Neuron (in vitro differentiated cells): ENCODE measurements around the gene PRR33.

ENCODE experiments used
- H2AFZ ChIP-seq: one replicate; pipeline ENCODE4 v1.6.1; 2013; ENCODE audit warnings: low read depth, mild to moderate bottlenecking, inconsistent platforms, low read length, moderate library complexity
- H3K27me3 ChIP-seq: one replicate; pipeline ENCODE4 v1.6.1; 2013; ENCODE audit warnings: low read length; ENCODE audit not compliant: insufficient read depth
- H3K36me3 ChIP-seq: one replicate; pipeline ENCODE4 v1.6.1; 2013; ENCODE audit warnings: low read length; ENCODE audit not compliant: insufficient read depth
- H3K4me1 ChIP-seq: one replicate; pipeline ENCODE4 v1.6.1; 2013; ENCODE audit warnings: low read length; ENCODE audit not compliant: insufficient read depth
- H3K4me3 ChIP-seq: 2 replicates; pipeline ENCODE4 v1.5.1; 2013; ENCODE audit warnings: mild to moderate bottlenecking, low read length, moderate library complexity
- H3K9me3 ChIP-seq: one replicate; pipeline ENCODE4 v1.6.1; 2013; ENCODE audit warnings: low read length

PRR33 gene

DNA sequence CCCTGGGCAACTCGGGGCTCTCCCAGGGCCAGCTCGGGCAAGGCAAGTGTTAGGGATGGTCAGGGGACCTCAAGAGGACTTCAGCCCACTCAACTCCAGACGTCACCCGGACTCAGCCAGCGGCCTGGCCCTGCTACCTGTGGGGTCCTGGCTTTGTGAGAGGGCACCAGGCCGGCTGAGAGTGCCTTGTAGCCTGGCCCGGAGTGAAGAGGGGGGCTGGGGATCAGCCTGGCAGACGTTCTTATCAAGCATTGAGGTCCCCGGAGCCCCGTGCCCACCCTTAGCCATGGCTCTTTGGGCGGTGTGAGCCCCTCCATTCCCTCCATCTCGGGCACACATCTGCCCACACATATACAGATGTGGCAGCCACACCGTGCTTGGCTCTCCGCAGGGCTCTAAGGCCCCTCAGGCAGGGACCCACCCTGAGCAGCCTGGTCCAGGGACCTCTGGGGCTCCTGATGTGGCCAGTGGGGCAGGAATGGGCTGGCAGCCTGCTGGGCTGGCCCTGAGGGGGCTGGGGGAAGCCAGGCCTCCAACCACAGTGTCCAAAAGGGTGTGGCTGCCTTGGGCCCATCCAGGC is 23.5 kb downstream of the PRR33 start:
- Histone ChIP-seq H3K9me3 (no peaks in the 10 kb centered on the region), H2AFZ (no peak overlapping the region), H3K4me1 (peaks cover 13% of the 10 kb centered on the region), H3K27me3 (no peaks in the 10 kb centered on the region), H3K4me3 (no peak overlapping the region), H3K36me3 (no peaks in the 10 kb centered on the region)

DNA sequence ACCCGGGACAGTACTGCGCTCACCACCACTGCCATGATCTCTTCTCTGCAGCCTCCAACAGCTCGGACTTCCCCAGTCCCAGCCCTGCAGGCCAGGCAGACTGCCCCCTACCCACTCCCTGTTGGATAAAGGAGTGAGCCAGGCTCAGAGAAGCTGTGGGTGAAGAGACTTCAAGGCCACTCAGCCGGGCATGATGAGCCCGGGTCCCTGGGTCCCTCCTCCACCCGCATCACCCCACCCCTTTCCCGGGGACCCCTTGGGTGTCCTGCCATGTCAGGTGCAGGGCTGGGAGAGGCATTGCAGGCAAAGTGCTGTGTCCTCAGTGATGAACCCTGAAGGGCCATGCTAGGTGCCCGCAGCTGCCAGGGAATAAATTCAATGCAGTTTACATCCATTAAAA is 24.3 kb downstream of the PRR33 start:
- H3K36me3 ChIP-seq: no peaks in the 10 kb centered on the region
- no peak overlapping the region for H2AFZ ChIP-seq
- H3K4me1 ChIP-seq: peaks cover 13% of the 10 kb centered on the region
- H3K4me3 ChIP-seq: no peak overlapping the region
- H3K9me3 ChIP-seq: no peaks in the 10 kb centered on the region
- H3K27me3 ChIP-seq: no peaks in the 10 kb centered on the region

DNA sequence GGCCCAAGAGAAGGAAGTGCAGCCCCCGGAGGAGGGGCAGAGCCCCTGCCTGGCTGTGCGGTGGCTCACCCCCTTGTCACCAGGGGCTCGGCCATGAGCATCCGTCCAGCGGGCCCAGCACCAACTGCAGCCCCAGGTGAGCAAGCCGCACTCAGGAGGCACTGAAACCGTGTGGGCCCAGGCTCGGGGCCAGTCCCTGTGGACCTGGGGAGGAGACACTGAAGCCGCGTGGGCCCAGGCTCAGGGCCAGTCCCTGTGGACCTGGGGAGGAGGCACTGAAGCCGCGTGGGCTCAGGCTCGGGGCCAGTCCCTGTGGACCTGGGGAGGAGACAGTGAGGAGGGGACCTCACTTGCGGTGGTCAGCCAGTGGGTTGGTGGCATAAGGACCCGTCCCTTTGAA is 24.9 kb downstream of the PRR33 start:
- H3K9me3 ChIP-seq: no peaks in the 10 kb centered on the region
- no peak overlapping the region for H2AFZ ChIP-seq
- no peaks in the 10 kb centered on the region for H3K27me3 ChIP-seq
- no peaks in the 10 kb centered on the region for H3K36me3 ChIP-seq
- peaks cover 13% of the 10 kb centered on the region for H3K4me1 ChIP-seq
- H3K4me3 ChIP-seq: no peak overlapping the region

DNA sequence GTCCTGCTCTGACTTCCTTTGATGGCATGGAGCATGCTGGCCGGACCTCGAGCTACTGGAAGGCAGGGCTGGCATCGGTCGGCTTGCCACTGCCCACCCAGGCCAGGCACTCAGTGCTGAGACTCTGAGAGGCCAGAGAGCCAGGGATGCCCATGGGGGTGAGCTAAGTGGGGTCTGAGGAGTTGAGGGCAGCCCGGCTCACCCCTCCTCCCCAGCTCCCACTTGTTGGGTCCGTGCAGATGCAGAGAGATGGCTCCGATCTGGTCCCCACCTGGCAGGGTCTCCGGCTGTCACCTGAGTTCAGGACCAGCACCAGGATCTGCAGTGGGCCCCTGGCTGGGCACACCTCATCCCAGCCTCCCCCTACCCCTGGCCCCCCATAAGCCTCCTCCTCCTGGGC is 25.5 kb downstream of the PRR33 start:
- H2AFZ ChIP-seq: no peak overlapping the region
- peaks cover 13% of the 10 kb centered on the region for H3K4me1 ChIP-seq
- H3K9me3 ChIP-seq: no peaks in the 10 kb centered on the region
- H3K27me3 ChIP-seq: no peaks in the 10 kb centered on the region
- H3K36me3 ChIP-seq: no peaks in the 10 kb centered on the region
- H3K4me3 ChIP-seq: no peak overlapping the region

DNA sequence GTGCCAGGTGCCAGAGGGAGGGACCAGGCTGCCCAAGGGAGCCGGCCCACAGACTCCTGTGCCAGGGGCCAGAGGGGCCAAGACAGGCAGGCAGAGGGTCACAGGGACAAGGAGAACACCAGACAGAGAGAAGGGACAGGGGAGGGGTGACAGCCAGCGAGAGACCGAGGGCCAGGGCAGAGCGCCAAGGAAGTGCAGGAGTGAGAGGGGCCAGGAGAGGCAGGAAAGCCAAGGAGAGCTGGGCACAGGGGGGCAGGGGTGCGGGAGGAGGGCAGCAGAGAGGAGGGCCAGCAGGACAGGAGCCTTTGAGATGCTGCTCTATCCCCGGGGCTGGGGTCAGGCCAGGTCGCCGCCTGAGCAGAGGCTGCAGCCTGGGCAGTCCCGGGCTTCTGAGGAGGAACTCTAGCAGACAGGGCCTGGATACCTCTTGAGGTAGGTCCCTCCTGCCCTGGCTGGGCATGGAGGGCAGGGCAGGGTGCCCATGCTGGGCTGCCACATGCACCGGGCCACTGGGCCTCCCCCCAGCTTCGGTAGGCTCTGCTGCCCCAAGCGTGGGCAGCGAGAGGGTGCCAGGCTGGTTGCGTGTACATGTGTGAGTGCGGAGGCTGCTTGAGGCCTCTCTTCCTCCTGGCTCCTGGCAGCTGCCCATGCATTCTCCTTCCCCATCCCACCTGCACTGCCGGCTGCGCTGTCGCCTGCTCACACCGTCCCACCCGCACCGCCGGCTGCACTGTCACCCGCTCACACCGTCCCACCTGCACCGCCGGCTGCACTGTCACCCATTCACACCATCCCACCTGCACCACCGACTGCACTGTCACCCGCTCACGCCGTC is 26.6 kb downstream of the PRR33 start:
- H3K36me3 ChIP-seq: no peaks in the 10 kb centered on the region
- no peaks in the 10 kb centered on the region for H3K27me3 ChIP-seq
- no peak overlapping the region for H2AFZ ChIP-seq

DNA sequence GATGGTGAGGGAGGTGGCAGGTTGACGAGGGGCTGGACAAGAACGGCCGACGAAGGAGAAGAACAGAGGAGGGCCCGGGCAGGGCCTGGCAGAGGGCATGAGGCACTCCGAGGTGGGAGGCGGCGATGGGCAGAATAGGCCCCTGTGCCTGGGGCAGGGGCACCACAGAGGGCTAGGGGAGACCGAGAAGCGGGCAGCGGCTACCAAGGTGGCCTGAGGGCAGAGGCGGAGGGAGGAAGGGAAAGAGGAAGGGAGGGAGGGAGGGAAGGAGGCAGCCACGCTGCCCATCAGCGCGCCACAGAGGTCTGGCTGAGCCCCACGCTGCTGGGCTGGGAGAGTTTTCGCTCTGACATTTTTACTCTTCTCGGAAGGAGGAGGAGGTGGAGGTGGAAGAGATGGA is 27.5 kb downstream of the PRR33 start:
- no peak overlapping the region for H3K4me3 ChIP-seq
- no peaks in the 10 kb centered on the region for H3K9me3 ChIP-seq
- peaks cover 13% of the 10 kb centered on the region for H3K4me1 ChIP-seq
- no peak overlapping the region for H2AFZ ChIP-seq
- H3K36me3 ChIP-seq: no peaks in the 10 kb centered on the region
- H3K27me3 ChIP-seq: no peaks in the 10 kb centered on the region

More for the DNA sequence above, 26.6 kb downstream of the PRR33 start:
- Histone ChIP-seq H3K4me1 (peaks cover 13% of the 10 kb centered on the region), H3K9me3 (no peaks in the 10 kb centered on the region), H3K4me3 (no peak overlapping the region)

DNA sequence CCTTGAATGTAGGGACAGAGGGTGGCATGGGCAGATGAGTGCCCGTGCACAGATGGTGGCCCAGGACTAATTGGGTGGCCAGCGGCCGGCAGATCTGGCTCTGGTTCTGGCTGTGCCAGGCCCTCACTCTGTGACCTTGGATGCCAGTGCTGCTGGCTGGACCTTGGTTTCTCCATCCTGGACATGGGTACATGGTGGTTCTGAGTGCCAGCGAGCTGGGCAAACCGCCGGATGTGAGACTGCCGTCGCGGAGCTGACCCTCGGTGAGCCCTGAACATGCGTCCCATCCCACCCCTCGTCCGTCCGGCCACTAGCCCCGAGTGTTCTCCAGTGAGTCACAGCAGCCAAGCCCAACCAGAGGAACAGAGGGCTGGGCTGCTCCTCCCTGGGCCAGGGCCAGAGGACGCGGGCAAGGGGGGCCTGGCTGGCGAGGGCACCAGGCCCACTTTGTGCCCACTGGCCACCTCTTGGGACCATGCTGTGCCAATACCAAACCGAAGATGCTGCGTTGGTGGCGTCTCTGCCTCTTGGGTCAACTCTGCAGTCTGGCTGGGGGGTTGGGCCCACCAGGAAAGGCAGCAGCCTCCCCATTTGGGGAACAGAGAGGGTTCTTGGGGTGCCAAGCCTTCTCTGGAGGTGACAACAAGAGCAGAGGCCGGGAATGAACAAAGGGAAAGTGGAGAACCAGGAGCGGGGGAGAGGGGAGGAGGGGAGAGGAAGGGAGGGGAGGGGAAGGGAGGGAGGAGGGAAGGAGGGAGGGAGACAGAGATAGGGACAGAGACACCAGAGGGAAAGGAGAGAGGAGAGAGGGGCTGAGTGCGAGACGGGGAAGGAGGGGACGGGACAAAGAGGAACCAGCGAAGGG is 28.1 kb downstream of the PRR33 start:
- no peaks in the 10 kb centered on the region for H3K36me3 ChIP-seq
- no peak overlapping the region for H2AFZ ChIP-seq
- H3K4me1 ChIP-seq: peaks cover 13% of the 10 kb centered on the region
- no peak overlapping the region for H3K4me3 ChIP-seq
- no peaks in the 10 kb centered on the region for H3K9me3 ChIP-seq
- H3K27me3 ChIP-seq: no peaks in the 10 kb centered on the region

DNA sequence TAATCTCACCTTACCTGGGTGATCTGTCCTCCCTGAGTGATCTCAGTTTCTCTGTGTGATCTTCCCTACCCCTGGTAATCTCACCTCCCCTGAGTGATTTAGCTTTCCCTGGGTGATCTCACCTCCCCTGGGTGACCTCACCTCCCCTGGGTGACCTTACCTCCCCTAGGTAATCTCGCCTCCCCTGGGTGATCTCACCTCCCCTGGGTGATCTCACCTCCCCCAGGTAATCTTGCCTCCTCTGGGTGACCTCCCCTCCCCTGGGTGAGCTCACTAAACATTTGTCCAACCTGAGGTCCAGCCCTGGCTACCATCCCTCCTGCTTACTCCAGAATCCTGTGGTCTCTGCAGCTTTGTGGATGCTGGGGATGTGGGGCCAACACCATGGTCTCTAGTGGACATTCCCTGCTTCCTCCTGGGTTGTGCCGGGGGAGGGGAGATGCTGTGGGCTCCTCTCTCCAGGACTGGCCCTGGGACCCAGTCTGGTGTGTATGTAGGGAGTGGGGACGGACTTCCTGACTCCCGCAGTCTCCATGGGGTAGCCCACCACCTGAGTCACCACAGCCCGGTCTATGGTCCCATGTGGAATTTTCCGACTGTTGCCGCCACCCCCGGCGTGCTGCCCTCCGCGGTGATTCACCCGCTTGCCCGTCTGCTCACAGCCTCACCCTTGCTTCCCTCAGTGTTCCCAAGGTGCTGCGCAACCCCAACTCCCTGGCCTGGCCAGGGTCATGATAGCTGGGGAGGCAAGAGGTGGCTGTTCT is 28.9 kb downstream of the PRR33 start:
- Histone ChIP-seq H3K4me1 (peaks cover 13% of the 10 kb centered on the region), H3K9me3 (no peaks in the 10 kb centered on the region), H3K36me3 (no peaks in the 10 kb centered on the region), H3K27me3 (no peaks in the 10 kb centered on the region), H2AFZ (no peak overlapping the region), H3K4me3 (no peak overlapping the region)

DNA sequence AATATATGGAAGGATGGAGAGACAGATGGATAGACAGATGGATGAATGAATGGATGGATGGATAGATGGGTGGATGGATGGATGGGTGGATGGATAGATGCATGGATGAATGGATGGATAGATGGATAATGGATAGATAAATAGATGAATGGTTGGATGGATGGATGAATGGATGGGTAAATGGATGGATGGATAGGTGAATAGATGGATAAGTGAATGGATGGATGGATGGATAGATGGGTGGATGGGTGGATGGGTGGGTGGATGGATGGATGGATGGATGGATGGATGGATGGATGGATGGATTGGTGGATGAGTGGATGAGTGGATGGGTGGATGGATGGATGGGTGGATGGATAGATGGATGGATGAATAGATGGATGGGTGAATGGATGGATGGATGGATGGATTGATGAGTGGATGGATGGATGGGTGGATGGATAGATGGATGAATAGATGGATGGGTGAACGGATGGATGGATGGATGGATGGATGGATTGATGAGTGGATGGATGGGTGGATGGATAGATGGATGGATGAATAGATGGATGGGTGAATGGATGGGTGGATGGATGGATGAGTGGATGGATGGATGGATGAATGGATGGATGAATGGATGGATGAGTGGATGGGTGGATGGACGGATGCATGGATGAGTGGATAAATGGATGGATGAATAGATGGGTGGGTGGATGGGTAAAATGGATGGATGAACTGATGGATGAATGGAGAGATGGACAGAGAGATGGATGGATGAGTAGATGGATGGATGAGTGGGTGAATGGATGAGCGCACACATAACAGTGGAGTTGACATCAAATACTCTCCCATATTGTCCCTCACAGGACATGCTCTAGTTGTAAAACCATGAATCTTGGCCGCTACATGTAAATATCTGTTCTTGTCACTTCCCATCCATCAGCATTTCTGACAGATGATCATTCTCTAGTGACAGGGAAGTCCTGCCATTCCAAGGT is 30.0 kb downstream of the PRR33 start:
- Histone ChIP-seq H3K9me3 (no peaks in the 10 kb centered on the region), H3K4me3 (no peak overlapping the region), H3K27me3 (no peaks in the 10 kb centered on the region), H3K36me3 (no peaks in the 10 kb centered on the region), H3K4me1 (peaks cover 13% of the 10 kb centered on the region), H2AFZ (no peak overlapping the region)

DNA sequence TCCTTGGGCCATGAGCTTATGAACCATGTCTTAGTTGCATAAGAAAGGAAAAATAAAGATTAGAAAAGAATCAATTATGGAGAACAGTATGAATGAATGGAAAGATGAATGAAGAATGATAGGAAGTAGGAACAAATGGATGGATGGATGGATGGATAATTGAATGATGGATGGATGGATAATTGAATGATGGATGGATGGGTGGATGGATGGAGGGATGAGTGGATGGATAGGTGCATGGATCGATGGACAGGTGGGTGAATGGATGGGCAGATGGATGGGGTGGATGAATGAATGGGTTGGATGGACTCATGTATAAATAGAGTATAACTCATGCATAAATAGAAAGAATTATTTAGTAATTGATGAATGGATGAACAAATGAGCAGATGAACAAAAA is 31.6 kb downstream of the PRR33 start:
- H3K4me1 ChIP-seq: peaks cover 11% of the 10 kb centered on the region
- no peak overlapping the region for H2AFZ ChIP-seq
- no peaks in the 10 kb centered on the region for H3K9me3 ChIP-seq
- no peaks in the 10 kb centered on the region for H3K27me3 ChIP-seq
- H3K4me3 ChIP-seq: no peak overlapping the region
- H3K36me3 ChIP-seq: no peaks in the 10 kb centered on the region

DNA sequence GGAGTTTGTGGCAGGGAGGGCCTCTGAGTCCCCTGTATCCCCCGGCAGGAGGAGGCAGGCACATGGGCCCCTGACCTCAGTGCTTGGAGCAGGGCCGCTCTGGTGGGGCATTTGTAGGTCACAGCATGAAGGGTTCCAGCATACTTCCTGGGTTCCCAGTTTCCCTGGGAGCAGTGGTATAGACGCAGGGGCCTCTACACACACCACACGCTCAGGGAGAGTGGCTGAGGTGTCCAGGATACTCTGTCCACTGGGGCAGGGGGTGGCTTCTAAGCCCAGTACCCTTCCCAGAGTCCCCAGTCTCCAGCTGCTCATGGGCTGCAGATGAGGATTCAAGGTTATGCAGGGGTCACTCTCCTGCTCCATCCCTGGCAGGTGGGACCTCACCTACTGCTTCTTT is 32.7 kb downstream of the PRR33 start:
- no peaks in the 10 kb centered on the region for H3K27me3 ChIP-seq
- H2AFZ ChIP-seq: no peak overlapping the region
- H3K9me3 ChIP-seq: no peaks in the 10 kb centered on the region
- no peaks in the 10 kb centered on the region for H3K36me3 ChIP-seq
- no peak overlapping the region for H3K4me3 ChIP-seq
- peaks cover under 1% of the 10 kb centered on the region for H3K4me1 ChIP-seq

DNA sequence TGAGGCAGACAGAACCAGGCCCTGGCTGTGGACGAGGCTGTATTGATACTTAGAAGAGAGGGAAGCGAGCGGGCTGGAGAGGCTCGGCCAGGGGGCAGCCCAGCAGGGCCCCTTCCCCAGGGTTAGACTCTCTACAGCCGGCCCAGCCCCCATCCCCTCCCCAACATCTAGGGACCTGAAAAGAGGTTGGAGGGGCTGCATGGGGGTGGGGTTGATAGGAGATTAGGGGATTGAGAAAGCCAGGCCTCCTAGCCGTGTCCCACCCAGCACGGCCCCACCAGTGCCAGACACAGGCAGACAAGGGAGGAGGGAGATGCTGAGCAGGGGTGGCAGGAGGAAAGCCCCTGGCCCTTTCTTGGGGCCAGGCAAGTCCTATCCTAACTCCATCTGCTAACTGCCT is 33.1 kb downstream of the PRR33 start:
- no peak overlapping the region for H3K4me3 ChIP-seq
- H3K27me3 ChIP-seq: no peaks in the 10 kb centered on the region
- H3K36me3 ChIP-seq: no peaks in the 10 kb centered on the region
- H3K4me1 ChIP-seq: no peaks in the 10 kb centered on the region
- H3K9me3 ChIP-seq: no peaks in the 10 kb centered on the region
- H2AFZ ChIP-seq: no peak overlapping the region
